ENCODE data around the gene TLDC2. TPM values are rescaled to one million over a fixed set of nuclear protein-coding genes. Genes with fewer than 3 reads are reported as not detected.
"Not testable (repeated sequence)": the region's sequence is repeated elsewhere in the genome, so short reads cannot be mapped to it uniquely, and the experiment has no call there.

Gene TLDC2
- total RNA-seq, 2 experiments from 2014 or later, result not detected

DNA sequence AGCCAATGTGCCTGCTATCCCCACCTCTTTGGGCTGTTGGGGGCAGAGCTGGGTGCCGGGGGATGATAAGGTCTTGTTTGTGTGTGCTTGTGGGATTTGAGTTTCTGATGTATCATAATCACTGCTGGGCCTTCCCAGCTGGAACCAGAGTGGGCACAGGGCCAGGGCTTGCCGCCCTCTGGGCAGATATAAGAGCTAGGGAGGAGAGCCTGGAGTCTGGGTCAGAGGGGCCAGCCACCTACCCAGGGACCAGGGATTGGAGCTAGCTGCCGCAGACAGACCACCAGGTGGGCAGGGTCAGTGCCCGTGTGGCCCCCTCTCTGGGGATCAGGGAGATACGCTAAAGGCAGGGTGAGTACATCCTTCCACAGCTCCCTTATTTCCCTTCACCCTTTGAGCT lies 3.1 kb upstream of the TLDC2 start:
- POLR2A ChIA-PET, result interaction anchor here (0.9 kb wide), 2 partner anchors 11 to 220 kb away, joined by 3 to 4 read pairs; no protein-coding TSS in a partner anchor
- Histone ChIP-seq H3K4me1 (ENCODE audit: insufficient read depth, low read length) (peaks cover 4% of the 10 kb centered on the region), H3K9me3 (ENCODE audit: control insufficient read depth in 1 of 2, insufficient read depth in 1 of 2, low read length in 2 of 2) (no peaks in the 10 kb centered on the region), H3K27me3 (ENCODE audit: control insufficient read depth in 1 of 2, insufficient read depth in 2 of 2, low read length in 2 of 2) (no peaks in the 10 kb centered on the region), H3K27ac (ENCODE audit: low read depth in 1 of 2, low read length in 2 of 2) (no peak overlapping the region), H3K4me3 (ENCODE audit: low read length) (no peak overlapping the region), H3K36me3 (ENCODE audit: insufficient read depth, low read length) (no peaks in the 10 kb centered on the region)
- Mint-ChIP-seq H3K27me3 (no peaks in the 10 kb centered on the region), H3K36me3 (ENCODE audit: low read depth) (no peaks in the 10 kb centered on the region), H3K4me3 (no peak overlapping the region), H3K9me3 (no peaks in the 10 kb centered on the region), H3K4me1 (ENCODE audit: low read depth) (no peaks in the 10 kb centered on the region), H3K27ac (no peak overlapping the region)
- CTCF ChIA-PET, result interaction anchor here (0.5 kb wide), 1 partner anchor 250 kb away, joined by 4 read pairs; no protein-coding TSS in a partner anchor
- TF ChIP-seq, protein P1, sequence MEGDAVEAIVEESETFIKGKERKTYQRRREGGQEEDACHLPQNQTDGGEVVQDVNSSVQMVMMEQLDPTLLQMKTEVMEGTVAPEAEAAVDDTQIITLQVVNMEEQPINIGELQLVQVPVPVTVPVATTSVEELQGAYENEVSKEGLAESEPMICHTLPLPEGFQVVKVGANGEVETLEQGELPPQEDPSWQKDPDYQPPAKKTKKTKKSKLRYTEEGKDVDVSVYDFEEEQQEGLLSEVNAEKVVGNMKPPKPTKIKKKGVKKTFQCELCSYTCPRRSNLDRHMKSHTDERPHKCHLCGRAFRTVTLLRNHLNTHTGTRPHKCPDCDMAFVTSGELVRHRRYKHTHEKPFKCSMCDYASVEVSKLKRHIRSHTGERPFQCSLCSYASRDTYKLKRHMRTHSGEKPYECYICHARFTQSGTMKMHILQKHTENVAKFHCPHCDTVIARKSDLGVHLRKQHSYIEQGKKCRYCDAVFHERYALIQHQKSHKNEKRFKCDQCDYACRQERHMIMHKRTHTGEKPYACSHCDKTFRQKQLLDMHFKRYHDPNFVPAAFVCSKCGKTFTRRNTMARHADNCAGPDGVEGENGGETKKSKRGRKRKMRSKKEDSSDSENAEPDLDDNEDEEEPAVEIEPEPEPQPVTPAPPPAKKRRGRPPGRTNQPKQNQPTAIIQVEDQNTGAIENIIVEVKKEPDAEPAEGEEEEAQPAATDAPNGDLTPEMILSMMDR (IDR thresholded peaks at IDR 0.05), result no peak
- DNase-seq (no peak), ATAC-seq (ENCODE audit: poor library complexity) (no peak)
- intact Hi-C loops (cut with DNase I, micrococcal nuclease), result no loop called here

DNA sequence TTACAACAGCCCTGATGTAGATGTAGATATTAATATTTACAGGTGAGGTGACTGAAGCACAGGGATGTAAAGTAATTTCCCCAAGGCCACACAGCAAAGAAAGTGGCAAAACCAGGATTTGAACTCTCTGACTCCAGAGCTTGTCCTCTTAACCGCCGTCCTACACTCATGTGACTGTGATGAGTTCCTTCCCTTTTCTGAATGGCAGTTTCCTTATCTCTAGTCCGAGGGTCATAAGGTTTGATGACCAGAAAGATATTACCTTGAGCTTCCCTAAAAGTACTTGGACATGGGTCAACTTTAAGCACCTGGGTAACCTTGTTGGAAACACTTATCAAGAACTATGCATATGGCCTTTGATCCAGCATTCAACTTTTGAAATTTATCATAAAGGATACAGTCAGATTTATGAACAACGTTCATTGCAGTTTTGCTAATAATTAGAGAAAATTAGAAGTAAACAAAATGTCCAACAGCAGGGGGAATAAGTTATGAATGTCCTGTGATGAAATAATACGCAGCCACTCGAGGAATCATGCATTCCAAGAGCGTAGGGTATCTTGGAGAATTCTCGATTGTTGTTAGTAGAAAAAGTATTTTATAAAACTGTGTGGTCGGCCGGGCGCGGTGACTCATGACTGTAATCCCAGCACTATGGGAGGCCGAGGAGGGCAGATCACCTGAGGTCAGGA lies 2.3 kb upstream of the TLDC2 start:
- ChIA-PET CTCF (interaction anchor here (0.5 kb wide), 1 partner anchor 251 kb away, joined by 4 read pairs; no protein-coding TSS in a partner anchor), POLR2A (interaction anchor here (0.9 kb wide), 2 partner anchors 10 to 219 kb away, joined by 3 to 4 read pairs; no protein-coding TSS in a partner anchor)
- intact Hi-C loops (cut with DNase I, micrococcal nuclease), result no loop called here
- H3K4me3 ChIP-seq (ENCODE audit: low read length), result no peak overlapping the region
- no peak for DNase-seq
- TF ChIP-seq, protein P1 (IDR thresholded peaks at IDR 0.05), result no peak
- no peaks in the 10 kb centered on the region for H3K9me3 ChIP-seq (ENCODE audit: control insufficient read depth in 1 of 2, insufficient read depth in 1 of 2, low read length in 2 of 2)
- ATAC-seq (ENCODE audit: poor library complexity), result no peak
- Mint-ChIP-seq H3K9me3 (no peaks in the 10 kb centered on the region), H3K36me3 (ENCODE audit: low read depth) (no peaks in the 10 kb centered on the region), H3K27ac (no peak overlapping the region), H3K4me1 (ENCODE audit: low read depth) (no peaks in the 10 kb centered on the region), H3K27me3 (no peaks in the 10 kb centered on the region), H3K4me3 (no peak overlapping the region)
- H3K4me1 ChIP-seq (ENCODE audit: insufficient read depth, low read length), result peaks cover 4% of the 10 kb centered on the region
- H3K27ac ChIP-seq (ENCODE audit: low read depth in 1 of 2, low read length in 2 of 2), result no peak overlapping the region
- H3K36me3 ChIP-seq (ENCODE audit: insufficient read depth, low read length), result no peaks in the 10 kb centered on the region
- no peaks in the 10 kb centered on the region for H3K27me3 ChIP-seq (ENCODE audit: control insufficient read depth in 1 of 2, insufficient read depth in 2 of 2, low read length in 2 of 2)

DNA sequence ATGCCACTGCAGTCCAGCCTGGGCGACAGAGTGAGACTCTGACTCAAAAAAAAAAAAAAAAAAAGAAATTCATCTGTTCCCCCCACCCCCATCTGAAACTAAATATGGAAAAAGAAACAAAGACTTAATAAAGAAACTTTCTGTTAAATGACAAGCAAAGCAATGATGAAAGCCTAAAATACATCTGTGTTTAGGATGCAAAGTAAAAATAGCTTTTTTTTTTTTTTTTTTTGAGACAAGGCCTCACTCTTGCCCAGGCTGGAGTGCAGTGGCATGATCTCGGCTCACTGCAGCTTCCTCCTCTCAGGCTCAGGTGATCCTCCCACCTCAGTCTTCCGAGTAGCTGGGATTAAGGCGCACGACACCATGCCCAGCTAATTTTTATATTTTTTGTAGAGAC lies 845 bp upstream of the TLDC2 start:
- intact Hi-C loops (cut with DNase I, micrococcal nuclease); H3K9me3 Mint-ChIP-seq; H3K27me3 ChIP-seq (ENCODE audit: control insufficient read depth in 1 of 2, insufficient read depth in 2 of 2, low read length in 2 of 2); H3K4me3 ChIP-seq (ENCODE audit: low read length); H3K36me3 Mint-ChIP-seq (ENCODE audit: low read depth); H3K36me3 ChIP-seq (ENCODE audit: insufficient read depth, low read length); POLR2A ChIA-PET; H3K27ac Mint-ChIP-seq; H3K4me3 Mint-ChIP-seq; DNase-seq; H3K4me1 ChIP-seq (ENCODE audit: insufficient read depth, low read length); H3K9me3 ChIP-seq (ENCODE audit: control insufficient read depth in 1 of 2, insufficient read depth in 1 of 2, low read length in 2 of 2); ATAC-seq (ENCODE audit: poor library complexity); H3K27ac ChIP-seq (ENCODE audit: low read depth in 1 of 2, low read length in 2 of 2); H3K27me3 Mint-ChIP-seq; H3K4me1 Mint-ChIP-seq (ENCODE audit: low read depth): not testable (repeated sequence)
- CTCF ChIA-PET, result interaction anchor here (0.6 to 0.9 kb wide), 3 partner anchors 11 to 366 kb away, joined by 3 to 4 read pairs (median 3); a partner anchor contains a TSS

DNA sequence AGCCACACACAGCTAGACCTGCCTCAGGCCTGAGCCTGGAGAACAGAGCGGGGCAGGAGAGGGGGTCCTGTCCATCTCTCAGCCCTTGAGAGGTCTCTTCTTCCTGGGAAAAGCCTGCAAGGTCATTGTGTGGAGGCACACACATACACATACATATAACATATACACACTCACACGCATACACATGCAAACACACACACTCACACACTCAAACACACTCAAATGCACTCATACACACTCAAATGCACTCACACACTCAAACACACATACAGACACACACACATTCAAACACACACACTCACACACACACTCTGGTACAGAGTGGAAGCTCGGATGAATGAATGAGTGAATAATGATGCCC lies 515 bp downstream of the TLDC2 start:
- ATAC-seq (ENCODE audit: poor library complexity) (no peak), DNase-seq (no peak)
- H3K27ac ChIP-seq (ENCODE audit: low read depth in 1 of 2, low read length in 2 of 2), result no peak overlapping the region
- no peaks in the 10 kb centered on the region for H3K36me3 Mint-ChIP-seq (ENCODE audit: low read depth)
- no peaks in the 10 kb centered on the region for H3K27me3 ChIP-seq (ENCODE audit: control insufficient read depth in 1 of 2, insufficient read depth in 2 of 2, low read length in 2 of 2)
- no peak overlapping the region for H3K4me3 Mint-ChIP-seq
- no peak overlapping the region for H3K27ac Mint-ChIP-seq
- no peaks in the 10 kb centered on the region for H3K9me3 ChIP-seq (ENCODE audit: control insufficient read depth in 1 of 2, insufficient read depth in 1 of 2, low read length in 2 of 2)
- intact Hi-C loops (cut with DNase I, micrococcal nuclease), result no loop called here
- ChIA-PET CTCF (no interaction called here), POLR2A (no interaction called here)
- H3K27me3 Mint-ChIP-seq, result no peaks in the 10 kb centered on the region
- H3K4me1 ChIP-seq (ENCODE audit: insufficient read depth, low read length), result peaks cover 4% of the 10 kb centered on the region
- no peaks in the 10 kb centered on the region for H3K36me3 ChIP-seq (ENCODE audit: insufficient read depth, low read length)
- TF ChIP-seq, protein P1 (IDR thresholded peaks at IDR 0.05), result no peak
- H3K4me3 ChIP-seq (ENCODE audit: low read length), result no peak overlapping the region
- H3K9me3 Mint-ChIP-seq, result no peaks in the 10 kb centered on the region
- no peaks in the 10 kb centered on the region for H3K4me1 Mint-ChIP-seq (ENCODE audit: low read depth)

Measured in CD4-positive, alpha-beta T cell (primary cell).